HG03060 (cell line): ENCODE data around the gene ASB1.

Experiments used
- ATAC-seq: cut with Tn5 transposase; IDR thresholded peaks from one replicate; pipeline ENCODE4 v1.9.1; 2021; ENCODE audit warnings: low read depth, moderate number of reproducible peaks; ENCODE audit not compliant: unreplicated experiment

Gene ASB1

GRCh38 chr2:238489431-238489830 lies 62.7 kb downstream of the ASB1 start:
- no peak for ATAC-seq

GRCh38 chr2:238489896-238490295 lies 63.2 kb downstream of the ASB1 start:
- ATAC-seq: no peak

GRCh38 chr2:238492840-238493239 lies 66.1 kb downstream of the ASB1 start:
- no peak for ATAC-seq

- no peak for ATAC-seq
Observed at GRCh38 chr2:238493411-238493810, 66.7 kb downstream of the ASB1 start.

- no peak for ATAC-seq
Observed at GRCh38 chr2:238493880-238494572, 67.3 kb downstream of the ASB1 start.

GRCh38 chr2:238494573-238494961 lies 67.8 kb downstream of the ASB1 start:
- ATAC-seq: no peak

GRCh38 chr2:238495422-238495821 lies 68.7 kb downstream of the ASB1 start:
- ATAC-seq: no peak

GRCh38 chr2:238496756-238497609 lies 70.3 kb downstream of the ASB1 start:
- ATAC-seq: no peak

GRCh38 chr2:238497610-238498005 lies 70.9 kb downstream of the ASB1 start:
- no peak for ATAC-seq

- ATAC-seq: no peak
Observed at GRCh38 chr2:238498188-238498587, 71.5 kb downstream of the ASB1 start.

- no peak for ATAC-seq
Observed at GRCh38 chr2:238498691-238499295, 72.1 kb downstream of the ASB1 start.

GRCh38 chr2:238499731-238500580 lies 73.2 kb downstream of the ASB1 start:
- ATAC-seq: no peak

- ATAC-seq: no peak
Observed at GRCh38 chr2:238501311-238501710, 74.6 kb downstream of the ASB1 start.
